Ectodermal cell (in vitro differentiated cells): ENCODE measurements around the gene HUNK.
"Not testable (repeated sequence)": the region's sequence is repeated elsewhere in the genome, so short reads cannot be mapped to it uniquely, and the experiment has no call there.

Source experiments
- H3K27ac ChIP-seq: 2 replicates; pipeline ENCODE4 v1.7.0; 2013; ENCODE audit warnings: mild to moderate bottlenecking, low read depth, low read length; ENCODE audit not compliant: insufficient read depth, poor library complexity, severe bottlenecking
- H3K27me3 ChIP-seq: 2 replicates; pipeline ENCODE4 v1.7.0; 2013; ENCODE audit warnings: mild to moderate bottlenecking, low read length; ENCODE audit not compliant: insufficient read depth, control insufficient read depth, poor library complexity, severe bottlenecking
- H3K36me3 ChIP-seq: one replicate; pipeline ENCODE4 v1.7.0; 2013; ENCODE audit warnings: low read length; ENCODE audit not compliant: control insufficient read depth, insufficient read depth
- H3K4me1 ChIP-seq: one replicate; pipeline ENCODE4 v1.7.0; 2013; ENCODE audit warnings: low read length; ENCODE audit not compliant: control insufficient read depth, insufficient read depth
- H3K4me3 ChIP-seq: 2 replicates; pipeline ENCODE4 v1.7.0; 2013; ENCODE audit warnings: low read depth, low read length, control low read depth; ENCODE audit not compliant: insufficient read depth
- H3K9me3 ChIP-seq: 2 replicates; pipeline ENCODE4 v1.7.0; 2013; ENCODE audit warnings: mild to moderate bottlenecking, low read length, moderate library complexity; ENCODE audit not compliant: control insufficient read depth
- WGBS, 2 experiments: methylation state at CpG; one replicate each; pipeline ENCODE4 v1.1.7; 2013; ENCODE audit warnings: missing lambda C conversion rate in 2 of 2; 5-methylcytosine and 5-hydroxymethylcytosine counted together

The HUNK gene

GRCh38 chr21:32036756-32037155 lies 163.9 kb downstream of the HUNK start:
- Histone ChIP-seq H3K9me3 (no peaks in the 10 kb centered on the region), H3K4me1 (no peaks in the 10 kb centered on the region), H3K36me3 (no peaks in the 10 kb centered on the region), H3K4me3 (no peak overlapping the region), H3K27me3 (no peaks in the 10 kb centered on the region), H3K27ac (no peak overlapping the region)
- 92 to 94% methylated on average over 2 of the region's 2 CpGs for WGBS, 2 experiments

DNA sequence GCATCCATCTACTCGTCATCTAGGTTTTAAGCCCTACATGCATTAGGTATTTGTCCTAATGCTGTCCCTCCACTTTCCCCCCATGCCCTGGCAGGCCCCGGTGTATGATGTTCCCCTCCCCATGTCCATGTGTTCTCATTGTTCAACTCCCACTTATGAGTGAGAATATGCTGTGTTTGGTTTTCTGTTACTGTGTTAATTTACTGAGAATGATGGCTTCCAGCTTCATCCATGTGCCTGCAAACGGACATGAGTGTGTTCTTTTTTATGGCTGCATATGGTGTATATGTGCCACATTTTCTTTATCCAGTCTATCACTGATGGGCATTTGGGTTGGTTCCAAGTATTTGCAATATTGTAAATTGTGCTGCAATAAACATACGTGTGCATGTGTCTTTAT lies 165.9 kb downstream of the HUNK start:
- H3K4me1 ChIP-seq, H3K27ac ChIP-seq, H3K9me3 ChIP-seq, H3K4me3 ChIP-seq, H3K27me3 ChIP-seq, H3K36me3 ChIP-seq: not testable (repeated sequence)
- WGBS, 2 experiments: 93 to 96% methylated on average over 3 to 4 of the region's 4 CpGs

DNA sequence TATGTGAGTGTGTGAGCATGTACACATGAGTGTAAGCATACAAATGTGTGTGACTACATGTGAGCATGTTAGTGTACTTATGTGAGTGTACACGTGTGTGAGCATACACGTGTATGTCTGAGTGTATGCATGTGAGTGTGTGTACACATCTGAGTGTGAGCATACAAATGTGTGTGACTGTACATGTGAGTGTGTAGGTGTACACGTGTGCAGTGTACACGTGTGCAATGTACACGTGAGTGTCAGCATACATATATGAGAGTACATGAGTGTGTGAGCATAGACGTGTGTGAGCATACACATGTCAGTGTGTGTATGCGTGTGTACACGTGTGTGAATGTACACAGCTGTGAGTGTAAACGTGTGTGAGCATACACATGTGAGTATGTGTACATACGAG lies 170.6 kb downstream of the HUNK start:
- Histone ChIP-seq H3K27me3 (no peaks in the 10 kb centered on the region), H3K4me3 (no peak overlapping the region), H3K36me3 (no peaks in the 10 kb centered on the region), H3K27ac (no peak overlapping the region), H3K4me1 (peaks cover 6% of the 10 kb centered on the region), H3K9me3 (no peaks in the 10 kb centered on the region)
- 90 to 92% methylated on average over 10 of the region's 10 CpGs for WGBS, 2 experiments

DNA sequence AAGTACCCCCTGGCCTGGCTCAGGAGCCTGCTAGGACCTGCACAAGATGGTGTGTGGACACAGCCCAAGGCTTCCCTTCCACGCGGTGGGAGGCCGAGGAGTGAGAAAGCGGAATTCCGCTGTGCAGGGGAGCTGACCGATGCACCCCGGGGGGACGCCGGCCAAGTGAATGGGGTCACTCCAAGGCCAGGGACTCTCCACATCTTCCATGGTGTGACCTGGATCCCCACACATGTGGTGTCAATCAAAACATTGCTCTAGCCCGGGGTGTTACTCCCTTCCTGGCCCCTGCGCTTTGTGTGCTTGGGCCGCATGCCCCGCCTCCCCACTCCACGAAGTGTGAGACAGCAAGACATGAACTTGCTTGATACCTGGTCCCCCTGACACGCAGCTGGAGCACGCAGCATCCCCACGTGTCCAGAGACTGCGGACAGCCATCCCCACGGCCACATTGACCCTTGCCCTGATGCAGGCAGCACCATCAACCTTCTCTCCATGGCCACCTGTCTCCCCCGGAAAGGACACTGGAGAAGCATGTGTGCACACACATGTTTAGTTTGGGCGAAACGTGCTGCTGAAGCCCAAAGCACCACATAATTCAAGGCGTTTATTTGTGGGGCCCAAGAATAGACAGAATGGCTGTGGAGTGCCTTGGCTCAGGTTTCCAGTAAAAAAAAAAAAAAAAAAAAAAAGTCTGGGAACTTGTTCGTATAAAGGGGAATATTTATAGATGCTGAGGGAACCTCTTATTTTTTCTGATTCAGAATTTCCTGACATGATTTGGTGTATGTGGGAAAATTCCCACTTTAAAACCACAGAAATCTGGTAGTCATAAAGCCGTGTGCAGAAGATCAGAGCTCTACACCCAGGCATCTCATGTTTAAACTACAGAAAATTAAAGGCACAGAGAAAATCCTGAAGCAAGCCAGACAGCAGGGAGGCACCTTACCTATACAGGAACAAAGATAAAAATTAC lies 171.7 kb downstream of the HUNK start:
- H3K27me3 ChIP-seq: no peaks in the 10 kb centered on the region
- 93 to 94% methylated on average over 25 of the region's 25 CpGs for WGBS, 2 experiments
- H3K9me3 ChIP-seq: no peaks in the 10 kb centered on the region
- peaks cover 6% of the 10 kb centered on the region for H3K4me1 ChIP-seq
- no peaks in the 10 kb centered on the region for H3K36me3 ChIP-seq
- no peak overlapping the region for H3K27ac ChIP-seq
- H3K4me3 ChIP-seq: no peak overlapping the region

GRCh38 chr21:32046191-32046590 lies 173.4 kb downstream of the HUNK start:
- Histone ChIP-seq H3K9me3 (no peaks in the 10 kb centered on the region), H3K4me3 (no peak overlapping the region), H3K27ac (no peak overlapping the region), H3K4me1 (peaks cover 6% of the 10 kb centered on the region), H3K36me3 (no peaks in the 10 kb centered on the region), H3K27me3 (no peaks in the 10 kb centered on the region)
- WGBS, 2 experiments: 75 to 80% methylated on average over 4 to 5 of the region's 5 CpGs

GRCh38 chr21:32048353-32048752 lies 175.5 kb downstream of the HUNK start:
- H3K27ac ChIP-seq: no peak overlapping the region
- no peaks in the 10 kb centered on the region for H3K36me3 ChIP-seq
- peaks cover 6% of the 10 kb centered on the region for H3K4me1 ChIP-seq
- H3K27me3 ChIP-seq: no peaks in the 10 kb centered on the region
- 45 to 47% methylated on average over 4 of the region's 4 CpGs for WGBS, 2 experiments
- no peaks in the 10 kb centered on the region for H3K9me3 ChIP-seq
- H3K4me3 ChIP-seq: no peak overlapping the region
